GM19238 (cell line): ENCODE data around the gene SLC30A9.

Source experiments
- DNase-seq: peaks from one replicate; pipeline ENCODE4 v3.0.0; 2011; ENCODE audit warnings: low spot score; ENCODE audit not compliant: insufficient read length

The SLC30A9 gene

DNA sequence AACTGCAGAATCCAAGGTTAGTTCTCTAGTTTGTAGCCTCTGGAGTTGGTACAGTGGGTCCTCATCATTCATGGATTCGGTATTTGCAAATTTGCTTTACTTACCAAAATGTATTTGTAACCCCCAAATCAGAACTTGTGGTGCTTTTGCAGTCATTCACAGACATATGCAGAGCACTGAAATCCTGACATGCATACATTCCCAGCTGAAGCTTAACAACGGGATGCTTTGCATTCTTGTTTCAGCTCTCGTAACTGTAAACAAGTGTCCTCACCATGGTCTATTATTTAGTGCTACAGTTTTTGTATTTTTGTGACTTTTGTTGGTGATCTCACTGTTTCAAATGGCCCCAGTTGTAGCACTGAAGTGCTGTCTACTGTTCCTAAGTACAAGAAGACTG is 146.0 kb downstream of the SLC30A9 start:
- no peak for DNase-seq
